ENCODE measurements around the gene CDH4.

GRCh38 chr20:61775423-61775822 is 523.4 kb downstream of the CDH4 start:
- TF ChIP-seq POLR2A (IDR thresholded peaks at IDR 0.05) (no peak), CTCF (IDR thresholded peaks at IDR 0.05) (no peak), EP300 (IDR thresholded peaks at IDR 0.05) (no peak), POLR2AphosphoS5 (IDR thresholded peaks at IDR 0.05) (no peak)
